HG03469 (cell line): ENCODE results near the gene MAMLD1.
A peak's percentile ranks its signal among the peaks of the same experiment; 100 is the strongest.

Source experiments
- ATAC-seq: cut with Tn5 transposase; IDR thresholded peaks from one replicate; pipeline ENCODE4 v1.9.1; 2021; ENCODE audit warnings: mild to moderate bottlenecking, moderate library complexity, moderate number of reproducible peaks; ENCODE audit not compliant: unreplicated experiment

The MAMLD1 gene

DNA sequence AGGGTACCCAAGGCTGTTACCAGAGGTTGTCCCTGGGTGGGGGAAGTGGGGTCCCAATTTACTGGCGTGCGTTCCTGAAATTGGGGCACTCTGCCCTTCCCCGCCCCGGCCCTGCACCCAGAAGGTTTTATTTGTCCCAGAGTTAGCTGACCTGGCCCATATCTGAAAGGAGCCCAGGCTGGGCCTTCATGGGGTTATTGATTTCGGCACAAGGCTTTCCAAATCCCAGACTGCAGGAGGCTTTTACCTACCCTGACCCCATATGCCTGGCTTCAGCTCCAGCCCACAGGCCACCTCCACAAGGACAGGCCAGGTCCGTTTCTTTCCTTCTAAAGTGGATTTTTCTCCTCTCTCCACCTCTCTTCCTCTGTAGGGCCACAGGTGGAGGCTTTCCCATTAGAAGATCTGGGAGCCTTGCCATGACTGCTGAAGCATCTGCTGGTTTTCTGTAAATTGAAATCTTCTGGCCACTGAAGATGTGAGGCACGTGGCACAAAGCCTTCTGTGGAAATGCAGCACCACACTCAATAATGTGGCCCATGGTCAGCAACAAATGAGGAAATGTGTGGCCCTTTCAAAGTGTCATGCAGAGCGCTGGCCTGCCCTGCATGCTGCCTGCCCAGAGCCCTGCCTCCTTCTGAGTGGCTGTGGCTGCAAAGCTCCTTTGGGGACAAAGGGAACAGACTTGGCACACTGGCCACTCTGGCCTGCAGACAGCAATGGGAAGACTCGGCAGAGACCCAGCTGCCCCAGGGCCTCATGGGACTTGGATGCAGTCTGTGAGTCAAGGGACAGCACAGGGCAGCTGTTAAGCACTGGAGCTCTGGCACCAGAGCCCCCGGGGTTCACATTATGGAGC is 162.2 kb downstream of the MAMLD1 start:
- no peak for ATAC-seq

DNA sequence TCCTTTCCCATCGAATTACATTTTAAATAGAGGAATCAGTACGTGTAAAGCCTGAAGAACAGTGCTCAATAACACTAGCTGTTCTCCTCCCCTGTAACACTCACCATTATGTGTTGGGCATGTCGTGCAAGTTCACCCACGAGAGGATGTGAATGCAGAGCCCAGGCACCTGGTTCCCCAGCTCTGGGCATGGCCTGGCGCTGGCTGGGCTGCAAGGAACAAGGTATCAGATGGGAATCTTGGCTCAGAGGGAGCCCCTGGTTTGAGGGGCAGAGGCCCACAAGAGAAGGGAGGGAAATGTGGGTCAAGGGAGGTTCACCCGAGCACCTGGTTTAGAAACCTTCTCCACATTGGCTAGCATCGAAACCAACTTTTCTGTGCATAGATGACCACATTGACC is 163.6 kb downstream of the MAMLD1 start:
- ATAC-seq: no peak

DNA sequence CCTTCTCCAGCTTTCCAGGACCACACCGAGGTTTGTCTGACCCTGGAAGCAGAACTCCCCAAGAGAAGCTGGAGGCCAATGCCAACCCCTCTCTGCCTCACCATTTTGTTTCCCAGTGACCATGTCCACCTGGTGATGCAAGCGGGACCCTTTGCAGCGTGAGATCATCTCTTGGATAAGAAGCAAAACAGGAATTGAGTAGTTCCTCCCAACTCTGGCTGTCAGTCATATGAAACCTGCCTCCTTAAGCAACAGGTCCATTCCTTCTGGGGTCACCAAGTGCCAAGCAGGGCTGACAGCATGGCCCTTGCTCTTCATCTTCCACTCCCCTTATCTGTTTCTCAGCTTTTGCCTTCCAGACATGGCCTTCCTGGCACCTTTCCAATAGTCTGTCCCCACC is 164.0 kb downstream of the MAMLD1 start:
- ATAC-seq: no peak

GRCh38 chrX:150529587-150529986 is 166.5 kb downstream of the MAMLD1 start:
- ATAC-seq: no peak

DNA sequence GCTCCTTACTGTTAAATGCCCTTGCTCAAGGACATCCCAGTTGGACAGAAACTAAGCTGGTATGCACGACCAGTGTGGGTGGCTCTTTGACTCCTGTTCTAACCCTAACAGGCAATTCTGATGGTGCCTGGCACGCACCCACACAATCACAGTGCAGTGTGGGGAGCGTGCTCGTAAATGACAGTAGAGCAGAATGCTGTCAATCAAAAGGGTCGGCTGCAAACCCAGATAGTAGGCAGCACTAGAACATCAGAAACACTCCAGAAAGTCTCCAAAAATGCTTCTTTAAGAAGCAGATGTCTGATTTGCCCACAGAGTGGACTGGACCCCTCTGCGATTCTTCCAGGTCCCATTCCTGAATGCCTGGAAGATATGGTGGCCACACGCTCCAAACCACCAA is 167.7 kb downstream of the MAMLD1 start:
- no peak for ATAC-seq

DNA sequence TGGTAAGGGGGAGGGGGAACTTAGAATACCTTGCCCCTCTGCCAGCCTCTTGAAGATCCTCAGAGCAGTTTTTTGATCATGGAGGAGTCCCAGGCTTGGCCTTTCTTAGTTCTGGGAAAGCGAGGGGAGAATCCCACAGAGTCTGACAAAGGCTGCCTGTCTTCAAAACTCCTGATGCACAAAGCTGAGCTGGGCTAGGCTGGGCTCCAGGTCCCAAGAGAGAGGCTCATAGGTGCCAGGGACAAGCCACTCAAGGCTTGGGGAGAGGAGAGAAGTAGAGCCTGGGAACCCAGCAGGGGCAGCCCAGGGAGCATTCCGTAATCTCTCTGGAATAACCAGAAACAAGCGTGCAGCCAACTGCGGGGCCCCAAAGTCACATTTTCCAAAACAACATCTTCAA is 168.3 kb downstream of the MAMLD1 start:
- ATAC-seq: no peak

GRCh38 chrX:150533863-150534262 is 170.7 kb downstream of the MAMLD1 start:
- ATAC-seq: no peak

GRCh38 chrX:150536455-150537116 is 173.5 kb downstream of the MAMLD1 start:
- no peak for ATAC-seq

- ATAC-seq: no peak
Measured at GRCh38 chrX:150537851-150538250, 174.7 kb downstream of the MAMLD1 start.

DNA sequence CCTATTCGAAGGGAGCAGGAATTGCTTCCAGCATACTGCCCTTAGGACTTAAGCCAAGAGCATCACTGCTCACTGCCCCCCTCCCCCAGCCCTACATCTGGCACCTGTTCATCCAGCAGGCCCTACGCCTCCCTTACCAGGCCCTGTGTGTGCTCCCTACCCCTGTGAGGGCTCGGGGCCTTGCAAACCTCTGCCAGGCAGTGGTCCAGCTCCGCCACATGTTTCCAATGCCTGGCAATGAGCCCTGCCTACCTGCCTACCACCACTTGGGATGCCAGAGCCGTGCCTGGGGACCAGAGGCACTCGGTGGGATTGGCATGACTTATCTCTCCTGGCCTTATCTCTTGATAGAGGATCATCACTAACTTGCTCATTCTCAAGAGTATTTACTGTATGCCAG is 177.8 kb downstream of the MAMLD1 start:
- ATAC-seq: no peak

- ATAC-seq: peak; percentile 16
Measured at GRCh38 chrX:150542846-150543229, 179.7 kb downstream of the MAMLD1 start.

DNA sequence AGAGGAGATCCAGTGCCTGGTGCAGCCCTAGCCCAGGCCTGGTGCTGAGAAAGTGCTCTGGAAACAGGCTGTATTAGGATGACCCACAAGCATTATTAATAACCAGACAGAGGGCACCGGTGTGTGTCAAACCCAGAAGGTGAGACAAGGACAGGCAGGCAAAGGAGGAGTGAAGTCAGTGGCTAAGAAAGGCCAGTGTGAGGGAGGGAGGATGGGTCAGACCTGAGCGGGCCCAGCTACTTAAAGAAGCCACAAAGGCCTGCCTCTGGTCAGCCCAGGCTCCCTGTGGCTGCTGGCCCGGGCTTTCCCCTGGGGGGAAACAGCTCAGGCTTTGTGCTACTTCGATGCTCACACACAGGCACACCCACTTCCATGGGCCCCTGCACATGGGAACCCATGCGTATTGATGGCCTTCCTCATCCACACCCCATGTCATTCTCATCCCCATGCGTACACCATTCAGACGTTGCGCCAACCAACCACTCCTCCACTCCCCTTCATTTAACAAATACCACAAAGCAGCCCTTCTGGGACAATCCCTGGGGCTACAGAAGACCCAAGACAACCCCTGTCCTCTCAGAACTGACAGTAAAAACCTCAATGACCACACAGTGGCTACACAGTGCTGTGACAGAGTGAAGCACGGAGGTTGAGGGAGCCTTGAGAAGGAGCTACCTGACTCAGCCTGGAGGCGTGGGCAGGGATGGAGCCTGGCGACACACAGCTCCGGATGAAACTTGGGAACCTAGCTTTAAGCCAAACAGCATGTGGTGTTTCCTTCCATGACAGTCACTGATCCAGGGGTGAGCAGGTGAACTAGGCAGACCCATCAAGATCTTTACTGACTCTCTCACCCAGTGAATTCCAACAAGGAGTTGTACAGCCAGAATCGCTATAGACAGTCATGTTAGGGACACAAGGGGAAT is 180.4 kb downstream of the MAMLD1 start:
- peak; percentile 33 for ATAC-seq

DNA sequence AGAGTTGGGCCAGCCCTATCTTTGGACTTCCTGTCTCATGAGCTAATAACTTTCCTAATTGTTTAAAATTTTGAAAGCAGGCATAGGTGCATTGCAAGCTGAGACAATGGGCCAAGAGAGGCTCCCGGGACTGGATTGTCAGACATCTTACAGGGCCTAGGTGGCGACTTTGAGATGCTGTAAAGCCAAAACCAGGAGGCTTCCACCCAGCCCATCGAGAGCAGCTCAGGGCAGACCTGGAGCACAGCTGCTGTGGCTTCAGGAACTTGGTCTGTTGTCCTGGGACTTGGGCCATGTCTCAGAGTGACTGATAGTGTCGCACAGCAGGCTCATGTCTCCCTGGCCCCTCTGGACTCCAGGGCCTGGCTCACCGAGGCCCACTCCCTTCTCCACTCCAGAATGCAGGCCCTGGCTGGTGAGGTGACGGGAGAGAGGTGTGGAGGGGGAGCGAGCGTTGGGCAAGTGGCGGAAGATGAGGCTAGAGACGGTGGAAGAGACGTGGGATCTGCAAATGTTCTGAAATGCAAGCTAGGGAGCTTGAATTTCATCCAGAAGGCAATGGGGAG is 181.2 kb downstream of the MAMLD1 start:
- no peak for ATAC-seq

DNA sequence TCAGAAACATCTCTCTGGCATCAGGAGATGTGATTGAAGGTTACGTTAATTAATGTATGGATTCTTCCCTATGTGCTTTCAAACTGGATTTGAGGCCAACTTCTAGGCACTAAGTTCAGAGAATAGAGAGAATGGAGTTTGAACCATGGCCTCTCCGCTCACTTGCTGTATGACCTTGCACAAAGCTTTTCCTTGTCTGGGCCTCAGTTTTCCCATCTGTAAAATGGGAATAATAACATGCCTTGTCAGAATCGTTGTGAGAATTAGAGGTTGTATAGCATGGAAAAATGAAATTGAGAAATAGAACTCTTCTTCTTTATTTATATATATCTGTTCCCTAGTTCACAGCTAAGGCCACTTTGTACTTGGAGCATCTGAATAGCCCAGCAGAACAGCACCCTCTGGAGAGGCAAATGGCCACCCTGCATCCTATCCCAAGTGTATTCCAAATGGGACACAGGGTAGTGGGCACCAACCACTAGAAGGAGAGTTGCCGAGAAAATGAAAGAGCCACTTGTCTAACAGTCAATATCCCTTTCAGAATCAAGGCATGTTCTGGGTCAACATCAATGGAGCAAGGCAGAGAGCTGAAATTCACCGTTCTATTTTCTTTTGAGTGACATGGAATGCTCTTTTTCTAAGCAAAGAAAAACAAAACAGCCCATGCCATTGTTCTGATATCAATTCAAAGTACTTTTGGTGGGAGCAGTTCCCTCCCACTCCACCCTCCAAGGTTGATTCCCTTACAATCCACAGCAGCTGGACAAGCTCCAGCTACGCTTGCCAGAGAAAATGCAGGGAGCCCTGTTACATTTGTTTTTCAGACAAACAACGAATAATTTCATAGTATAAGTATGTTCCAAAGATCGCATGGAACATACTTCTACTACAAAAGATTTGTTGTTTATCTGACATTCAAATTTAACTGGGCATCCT is 182.0 kb downstream of the MAMLD1 start:
- no peak for ATAC-seq

GRCh38 chrX:150546711-150547153 is 183.6 kb downstream of the MAMLD1 start:
- ATAC-seq: no peak

DNA sequence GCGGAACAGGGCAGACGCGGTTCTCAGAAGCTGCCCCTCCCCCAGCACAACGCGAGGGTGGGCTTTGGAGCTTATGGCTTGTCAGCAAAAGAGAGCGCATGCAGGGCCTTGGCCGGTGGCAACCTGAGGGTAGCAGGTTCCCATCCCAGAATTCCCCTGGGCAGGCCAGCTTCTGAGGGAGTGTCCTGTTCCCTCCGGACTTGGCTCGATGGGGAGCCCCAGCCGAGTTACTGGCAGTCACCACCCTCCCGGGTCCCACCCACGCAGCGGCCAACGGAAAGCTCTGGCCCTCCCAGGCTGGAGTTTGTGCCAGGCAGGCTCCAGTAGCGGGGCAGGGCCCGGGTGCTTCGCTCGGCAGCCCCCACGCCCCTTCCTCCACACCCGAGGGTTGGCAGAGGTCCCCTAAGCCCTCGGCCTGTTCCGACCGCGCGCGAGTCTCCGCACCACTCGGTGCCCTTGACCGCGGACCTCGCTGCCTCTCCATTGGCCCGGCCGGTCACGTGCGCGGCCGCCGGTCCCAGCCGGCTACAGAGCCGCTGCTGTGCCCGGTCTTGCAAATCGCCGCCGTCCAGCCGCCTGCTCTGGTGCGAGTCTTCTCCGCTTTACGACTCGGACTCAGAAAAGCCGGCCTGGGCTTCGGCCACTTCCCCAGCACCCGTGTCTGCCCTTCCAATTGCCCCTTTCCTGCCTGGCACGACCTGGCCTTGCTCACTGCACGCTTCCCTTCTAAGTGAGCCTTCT is 184.4 kb downstream of the MAMLD1 start:
- peak; percentile 37 for ATAC-seq

- ATAC-seq: no peak
Measured at GRCh38 chrX:150548251-150548650, 185.1 kb downstream of the MAMLD1 start.

DNA sequence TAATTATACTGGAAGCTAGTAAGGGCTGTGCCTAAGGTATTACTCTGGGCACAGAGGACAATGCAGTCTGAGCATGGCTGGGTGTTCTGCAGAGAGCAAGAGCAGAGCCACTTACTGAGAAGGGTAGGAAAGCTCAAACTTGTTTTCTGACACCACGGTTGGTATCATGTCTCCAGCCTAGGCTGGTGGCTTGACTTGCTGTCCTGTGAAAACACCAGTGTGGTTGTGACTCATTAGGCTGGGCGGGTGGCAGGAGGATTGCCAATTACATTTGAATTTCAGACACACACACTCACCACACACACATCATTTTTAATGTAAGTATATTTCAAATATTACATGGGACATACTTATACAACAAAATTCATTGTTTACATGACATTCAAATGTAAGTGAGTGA is 185.6 kb downstream of the MAMLD1 start:
- ATAC-seq: no peak

DNA sequence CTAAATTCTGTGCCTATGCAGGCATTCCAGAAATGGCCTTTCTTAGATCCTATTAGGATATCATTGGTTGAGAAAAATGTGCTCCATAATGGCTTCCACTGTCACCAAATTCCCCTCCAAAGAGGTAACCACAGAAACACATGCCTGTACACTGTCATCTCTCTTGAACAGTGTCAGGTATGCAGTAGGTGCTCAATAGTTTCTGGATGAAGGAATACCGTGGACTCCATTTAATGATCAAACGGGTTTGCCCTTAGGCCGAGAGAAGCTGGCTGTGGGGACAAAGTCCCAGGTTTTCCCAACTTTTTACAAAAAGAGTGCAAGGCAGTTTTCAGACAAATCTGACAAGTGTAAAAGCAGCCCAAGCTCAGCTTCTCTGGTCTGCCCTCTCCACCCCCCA is 188.8 kb downstream of the MAMLD1 start:
- ATAC-seq: no peak
